T-helper 2 cell treated with Interferon-gamma antibody and Interleukin-4, amounts not matched to agents 100 ng/mL and 5 ng/mL, for 36 hours (primary cell): Measurements from ENCODE around the gene SHROOM1. TPM values are rescaled to one million over a fixed set of nuclear protein-coding genes. Genes with fewer than 3 reads are reported as not detected.
"Not testable (repeated sequence)": the region's sequence is repeated elsewhere in the genome, so short reads cannot be mapped to it uniquely, and the experiment has no call there.

ENCODE experiments used
- intact Hi-C: fragments of 100-400 bp; cut with micrococcal nuclease; formaldehyde crosslinking; loops from one replicate; pipeline ENCODE4 v1.15.1; 2023
- total RNA-seq: library from RNA; stranded (reverse); gene quantifications from 2 replicates; pipeline ENCODE4 v1.2.3, GENCODE V29; 2022

The SHROOM1 gene
- total RNA-seq, 1 donor from 2014 or later = 3.0 TPM

GRCh38 chr5:132808448-132808847, 22.0 kb downstream of the SHROOM1 start:
- intact Hi-C loops = no loop called here

- intact Hi-C loops = no loop called here
Measured at GRCh38 chr5:132807163-132807838, 23.1 kb downstream of the SHROOM1 start.

GRCh38 chr5:132806804-132807162, 23.7 kb downstream of the SHROOM1 start:
- intact Hi-C loops = not testable (repeated sequence)

- intact Hi-C loops = not testable (repeated sequence)
Measured at GRCh38 chr5:132805872-132806271, 24.6 kb downstream of the SHROOM1 start.

- intact Hi-C loops = not testable (repeated sequence)
Measured at GRCh38 chr5:132804219-132804618, 26.2 kb downstream of the SHROOM1 start.

- intact Hi-C loops = not testable (repeated sequence)
Measured at GRCh38 chr5:132802685-132803066, 27.8 kb downstream of the SHROOM1 start.

GRCh38 chr5:132802044-132802684, 28.3 kb downstream of the SHROOM1 start:
- intact Hi-C loops = no loop called here

- intact Hi-C loops = no loop called here
Measured at GRCh38 chr5:132800545-132800944, 29.9 kb downstream of the SHROOM1 start.

- intact Hi-C loops = no loop called here
Measured at GRCh38 chr5:132799392-132799791, 31.1 kb downstream of the SHROOM1 start.

GRCh38 chr5:132797651-132798050, 32.8 kb downstream of the SHROOM1 start:
- intact Hi-C loops = no loop called here

GRCh38 chr5:132791026-132791425, 39.4 kb downstream of the SHROOM1 start:
- intact Hi-C loops = no loop called here

- intact Hi-C loops = no loop called here
Measured at GRCh38 chr5:132790201-132790865, 40.1 kb downstream of the SHROOM1 start.

- intact Hi-C loops = no loop called here
Measured at GRCh38 chr5:132788990-132789886, 41.2 kb downstream of the SHROOM1 start.

GRCh38 chr5:132788508-132788907, 41.9 kb downstream of the SHROOM1 start:
- intact Hi-C loops = no loop called here

GRCh38 chr5:132787076-132787475, 43.4 kb downstream of the SHROOM1 start:
- intact Hi-C loops = no loop called here

GRCh38 chr5:132785864-132786263, 44.6 kb downstream of the SHROOM1 start:
- intact Hi-C loops = no loop called here

- intact Hi-C loops = no loop called here
Measured at GRCh38 chr5:132785365-132785764, 45.1 kb downstream of the SHROOM1 start.

- intact Hi-C loops = no loop called here
Measured at GRCh38 chr5:132782101-132782500, 48.3 kb downstream of the SHROOM1 start.

- intact Hi-C loops = no loop called here
Measured at GRCh38 chr5:132781029-132781428, 49.4 kb downstream of the SHROOM1 start.

- intact Hi-C loops = no loop called here
Measured at GRCh38 chr5:132780577-132780976, 49.9 kb downstream of the SHROOM1 start.

GRCh38 chr5:132779961-132780360, 50.5 kb downstream of the SHROOM1 start:
- intact Hi-C loops = loop anchor here (5.0 kb wide), 2 partner anchors 42 to 43 kb away; partner anchors contain the start of gene KIF3A
